OCI-LY7 (cell line): ENCODE measurements around the gene SLX1A.
"Not testable (repeated sequence)": the region's sequence is repeated elsewhere in the genome, so short reads cannot be mapped to it uniquely, and the experiment has no call there.

Experiments
- CTCF ChIP-seq: fragments of 200-600 bp; sonication (generic); conservative IDR thresholded peaks from 2 replicates; pipeline ENCODE4 v1.5.1; 2014; ENCODE audit warnings: mild to moderate bottlenecking, antibody characterized with exemption, low read length, moderate library complexity, mixed read lengths
- EZH2phosphoT487 ChIP-seq: fragments of 200-600 bp; sonication (generic); IDR thresholded peaks from 2 replicates; pipeline ENCODE4 v1.6.1; 2018; ENCODE audit warnings: low read depth, borderline replicate concordance, mild to moderate bottlenecking, mixed run types, antibody characterized with exemption, low read length, moderate library complexity, mixed read lengths

- TF ChIP-seq CTCF, EZH2phosphoT487: not testable (repeated sequence)
Measured at GRCh38 chr16:30191158-30191557, 2.5 kb upstream of the SLX1A start.
